ENCODE measurements around the gene HOXC10.

GRCh38 chr12:54035568-54036264, 50.8 kb downstream of the HOXC10 start:
- TF ChIP-seq CTCF (IDR thresholded peaks at IDR 0.05) (no peak), POLR2A (IDR thresholded peaks at IDR 0.05) (no peak), POLR2AphosphoS5 (IDR thresholded peaks at IDR 0.05) (no peak), EP300 (IDR thresholded peaks at IDR 0.05) (no peak)
